Central memory CD8-positive, alpha-beta T cell (primary cell): Measurements from ENCODE around the gene MARCHF3.
"Not testable (repeated sequence)": the region's sequence is repeated elsewhere in the genome, so short reads cannot be mapped to it uniquely, and the experiment has no call there.

Experiments
- ATAC-seq: fragments of 150-1000 bp; cut with Tn5 transposase; replicated peaks from 2 replicates; pipeline ENCODE4 v1.10.0; 2022; ENCODE audit warnings: mild to moderate bottlenecking, moderate FRiP score, moderate number of reproducible peaks; ENCODE audit not compliant: poor library complexity, severe bottlenecking; ENCODE audit errors: extremely low read depth
- DNase-seq, 2 donors: peaks; one replicate each; pipeline ENCODE4 v3.0.0; 2021; ENCODE audit warnings: low spot score in 2 of 2
- H3K27ac Mint-ChIP-seq: one replicate; pipeline ENCODE4 v1.8.0; 2022; ENCODE audit warnings: low read depth, mild to moderate bottlenecking, moderate library complexity, mixed read lengths
- H3K27me3 Mint-ChIP-seq: one replicate; pipeline ENCODE4 v1.8.0; 2022; ENCODE audit warnings: mixed read lengths
- H3K36me3 Mint-ChIP-seq: one replicate; pipeline ENCODE4 v1.8.0; 2022; ENCODE audit warnings: mild to moderate bottlenecking, moderate library complexity, mixed read lengths; ENCODE audit not compliant: insufficient read depth
- H3K4me1 Mint-ChIP-seq: one replicate; pipeline ENCODE4 v1.8.0; 2022; ENCODE audit warnings: mixed read lengths
- H3K4me3 Mint-ChIP-seq: one replicate; pipeline ENCODE4 v1.8.0; 2022; ENCODE audit warnings: mild to moderate bottlenecking, moderate library complexity, mixed read lengths
- H3K9me3 Mint-ChIP-seq: one replicate; pipeline ENCODE4 v1.8.0; 2022; ENCODE audit warnings: mixed read lengths

MARCHF3 gene

DNA sequence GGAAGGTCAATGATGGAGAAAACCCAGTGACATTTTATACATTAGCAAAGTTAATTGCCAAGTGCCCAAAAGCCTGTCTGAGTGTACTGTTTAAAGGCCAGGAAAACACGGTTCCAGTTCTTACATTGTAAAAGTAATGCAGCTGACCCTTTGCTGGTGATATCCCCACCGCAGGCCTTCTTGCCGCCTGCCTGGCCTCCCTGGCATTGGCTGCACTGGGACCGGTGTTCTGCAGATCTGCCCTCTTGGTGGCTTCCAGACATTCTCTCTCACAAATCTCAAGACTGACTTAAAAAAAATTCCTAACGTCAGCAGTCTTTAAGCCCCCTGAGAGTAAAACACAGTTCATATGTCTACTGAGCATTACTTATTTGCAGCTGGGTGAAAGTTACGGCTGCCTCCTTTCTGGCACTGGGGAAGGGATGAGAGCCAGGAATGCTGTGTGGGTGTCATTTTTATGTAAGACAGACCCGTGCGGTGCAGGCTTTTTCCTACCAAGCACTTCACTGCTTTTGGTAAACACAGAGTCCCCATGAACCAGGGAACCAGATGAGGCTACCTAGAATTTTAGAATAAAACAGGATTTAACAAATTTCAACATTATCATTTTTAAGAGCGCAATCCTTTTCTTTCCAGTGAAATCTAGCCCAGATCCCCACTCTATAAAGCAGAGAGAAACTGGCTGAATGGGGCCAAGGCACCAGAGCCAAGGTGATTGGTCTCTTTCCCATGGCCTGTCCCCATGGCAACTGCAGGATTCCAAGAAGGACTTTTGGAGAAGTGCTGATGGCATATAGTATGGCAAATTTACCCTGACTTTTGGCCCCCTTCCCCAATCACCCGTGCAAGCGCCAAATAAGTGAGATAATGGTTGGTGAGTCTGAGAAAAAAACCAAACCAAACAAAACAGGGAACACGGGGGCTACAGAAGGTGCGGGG, 172.6 kb downstream of the MARCHF3 start:
- H3K4me1 Mint-ChIP-seq = peaks cover 20% of the 10 kb centered on the region
- no peak for ATAC-seq
- no peak for DNase-seq
- peaks cover 1% of the 10 kb centered on the region for H3K36me3 Mint-ChIP-seq
- H3K27ac Mint-ChIP-seq = no peak overlapping the region
- no peaks in the 10 kb centered on the region for H3K27me3 Mint-ChIP-seq
- H3K9me3 Mint-ChIP-seq = peaks cover 5% of the 10 kb centered on the region
- H3K4me3 Mint-ChIP-seq = no peak overlapping the region

DNA sequence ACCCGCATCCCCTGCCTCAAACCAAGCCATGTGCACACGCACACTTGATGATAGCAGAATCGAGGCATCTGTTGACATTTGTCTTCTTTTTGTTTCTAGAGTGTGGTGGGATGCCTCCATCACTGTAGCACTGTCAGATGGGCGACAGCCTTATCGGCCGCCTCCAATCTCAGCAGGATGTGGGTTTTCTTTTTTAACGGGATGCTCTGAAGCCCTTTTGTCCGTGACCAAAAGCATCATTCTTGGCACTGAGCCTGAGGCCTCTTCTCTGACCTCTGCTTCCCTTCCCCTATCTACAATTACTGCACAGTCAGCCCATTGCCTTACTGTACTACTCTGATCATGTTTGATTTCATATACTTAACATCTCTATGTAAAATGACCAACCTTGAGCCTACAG, 175.1 kb downstream of the MARCHF3 start:
- no peak for DNase-seq
- peak overlapping the region; percentile 43 for H3K4me3 Mint-ChIP-seq
- peaks cover 30% of the 10 kb centered on the region for H3K4me1 Mint-ChIP-seq

DNA sequence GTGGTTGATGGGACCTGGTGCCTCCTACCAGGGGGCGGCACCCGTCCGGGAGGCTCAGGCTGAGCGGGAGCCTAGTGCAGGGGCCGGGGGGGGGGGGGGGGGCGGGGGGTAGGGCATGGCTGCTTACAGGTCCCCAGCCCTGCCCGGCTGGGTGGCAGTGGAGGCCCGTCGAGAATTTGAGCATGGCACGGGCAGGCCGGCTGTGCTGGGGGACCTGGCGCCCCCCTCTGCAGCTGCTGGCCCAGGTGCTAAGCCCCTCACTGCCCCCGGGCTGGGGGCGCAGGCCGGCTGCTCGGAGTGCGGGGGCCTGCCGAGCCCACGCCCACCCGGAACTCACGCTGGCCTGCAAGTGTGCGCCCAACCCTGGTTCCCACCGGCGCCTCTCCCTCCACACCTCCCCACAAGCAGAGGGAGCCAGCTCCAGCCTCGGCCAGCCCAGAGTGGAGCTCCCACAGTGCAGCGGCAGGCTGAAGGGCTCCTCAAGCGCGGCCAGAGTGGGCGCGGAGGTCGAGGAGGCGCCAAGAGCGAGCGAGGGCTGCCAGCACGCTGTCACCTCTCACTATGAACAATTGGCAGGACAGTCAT, 175.7 kb downstream of the MARCHF3 start:
- Mint-ChIP-seq H3K4me3 (peak overlapping the region; percentile 43), H3K27ac (no peak overlapping the region), H3K9me3 (peaks cover 5% of the 10 kb centered on the region), H3K36me3 (peaks cover 1% of the 10 kb centered on the region), H3K4me1 (peaks cover 30% of the 10 kb centered on the region), H3K27me3 (no peaks in the 10 kb centered on the region)
- DNase-seq (no peak), ATAC-seq (no peak)

More for the DNA sequence above, 175.1 kb downstream of the MARCHF3 start:
- H3K9me3 Mint-ChIP-seq = peaks cover 5% of the 10 kb centered on the region
- ATAC-seq = no peak
- peaks cover 1% of the 10 kb centered on the region for H3K36me3 Mint-ChIP-seq
- H3K27ac Mint-ChIP-seq = no peak overlapping the region
- no peaks in the 10 kb centered on the region for H3K27me3 Mint-ChIP-seq

DNA sequence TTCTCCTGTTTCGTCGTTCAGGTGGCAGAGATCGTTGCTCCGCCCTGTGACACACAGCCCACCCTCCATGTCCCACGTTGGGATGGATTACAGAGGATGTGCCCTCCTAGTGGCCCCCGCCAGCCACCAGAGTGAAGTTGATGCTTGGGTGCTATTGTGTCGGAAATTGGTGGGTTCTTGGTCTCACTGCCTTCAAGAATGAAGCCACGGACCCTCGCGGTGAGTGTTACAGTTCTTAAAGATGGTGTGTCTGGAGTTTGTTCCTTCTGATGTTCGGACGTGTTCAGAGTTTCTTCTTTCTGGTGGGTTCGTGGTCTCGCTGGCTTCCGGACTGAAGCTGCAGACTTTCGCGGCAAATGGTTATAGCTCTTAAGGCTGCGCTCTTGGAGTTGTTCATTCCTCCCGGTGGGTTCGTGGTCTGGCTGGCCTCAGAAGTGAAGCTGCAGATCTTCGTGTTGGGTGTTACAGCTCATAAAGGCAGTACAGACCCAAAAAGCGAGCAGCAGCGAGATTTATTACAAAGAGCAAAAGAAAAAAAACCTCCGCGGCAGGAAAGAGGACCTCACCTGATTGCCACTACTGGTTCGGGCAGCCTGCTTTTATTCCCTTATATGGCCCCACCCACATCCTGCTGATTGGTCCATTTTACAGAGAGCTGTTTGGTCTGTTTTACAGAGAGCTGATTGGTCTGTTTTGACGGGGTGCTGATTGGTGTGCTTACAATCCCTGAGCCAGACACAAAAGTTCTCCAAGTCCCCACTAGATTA, 176.6 kb downstream of the MARCHF3 start:
- peaks cover 30% of the 10 kb centered on the region for H3K4me1 Mint-ChIP-seq
- peak overlapping the region; percentile 84 for H3K27ac Mint-ChIP-seq
- H3K27me3 Mint-ChIP-seq, H3K36me3 Mint-ChIP-seq, DNase-seq, H3K9me3 Mint-ChIP-seq: not testable (repeated sequence)
- peak; percentile 52 for ATAC-seq
- H3K4me3 Mint-ChIP-seq = peak overlapping the region; percentile 82

DNA sequence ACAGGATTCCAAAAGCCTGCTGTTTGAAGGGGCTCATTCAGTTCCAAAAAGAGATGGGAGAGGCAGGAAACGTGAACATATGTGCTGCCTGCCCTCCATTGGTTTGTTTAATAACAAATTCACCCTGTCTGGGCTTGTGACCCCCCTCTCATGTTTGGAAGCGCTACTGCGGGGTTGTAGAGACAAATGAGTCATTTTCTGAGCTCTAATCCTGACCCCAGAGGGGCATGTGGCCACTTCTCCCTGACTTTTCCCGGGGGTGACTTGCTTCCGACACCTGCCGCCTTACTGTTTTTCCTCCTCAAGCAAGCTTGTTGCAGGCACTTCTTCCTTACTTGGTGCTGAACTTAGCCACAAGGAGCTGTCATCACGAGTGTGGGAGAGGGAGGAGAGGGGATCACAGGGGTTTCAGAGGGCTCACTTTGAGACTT, 177.5 kb downstream of the MARCHF3 start:
- peaks cover 5% of the 10 kb centered on the region for H3K9me3 Mint-ChIP-seq
- peak overlapping the region; percentile 84 for H3K27ac Mint-ChIP-seq
- peaks cover 1% of the 10 kb centered on the region for H3K36me3 Mint-ChIP-seq
- DNase-seq (no peak), ATAC-seq (no peak)
- H3K4me3 Mint-ChIP-seq = peak overlapping the region; percentile 82
- no peaks in the 10 kb centered on the region for H3K27me3 Mint-ChIP-seq
- H3K4me1 Mint-ChIP-seq = peaks cover 30% of the 10 kb centered on the region

DNA sequence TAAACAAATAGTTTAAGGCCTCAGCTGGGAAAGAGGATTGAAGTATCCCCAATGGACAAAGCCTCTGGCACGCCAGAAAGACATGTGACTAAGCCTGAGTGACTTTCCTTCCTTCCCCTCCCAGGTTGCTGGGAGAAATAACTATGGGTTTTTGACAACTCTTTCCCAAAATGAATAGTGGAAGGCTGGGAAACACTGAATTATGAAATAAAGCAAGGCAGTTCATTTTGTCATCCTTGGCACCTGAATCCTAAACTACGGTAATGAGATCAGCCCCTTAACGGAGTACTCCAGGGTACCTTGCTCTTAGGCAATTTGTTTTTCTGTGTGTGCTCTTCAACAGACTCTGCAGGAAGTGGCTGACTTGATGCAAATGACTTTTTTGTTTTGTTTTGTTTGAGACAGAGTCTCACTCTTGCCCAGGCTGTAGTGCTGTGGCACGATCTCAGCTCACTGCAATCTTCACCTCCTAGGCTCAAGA, 178.2 kb downstream of the MARCHF3 start:
- DNase-seq = no peak

DNA sequence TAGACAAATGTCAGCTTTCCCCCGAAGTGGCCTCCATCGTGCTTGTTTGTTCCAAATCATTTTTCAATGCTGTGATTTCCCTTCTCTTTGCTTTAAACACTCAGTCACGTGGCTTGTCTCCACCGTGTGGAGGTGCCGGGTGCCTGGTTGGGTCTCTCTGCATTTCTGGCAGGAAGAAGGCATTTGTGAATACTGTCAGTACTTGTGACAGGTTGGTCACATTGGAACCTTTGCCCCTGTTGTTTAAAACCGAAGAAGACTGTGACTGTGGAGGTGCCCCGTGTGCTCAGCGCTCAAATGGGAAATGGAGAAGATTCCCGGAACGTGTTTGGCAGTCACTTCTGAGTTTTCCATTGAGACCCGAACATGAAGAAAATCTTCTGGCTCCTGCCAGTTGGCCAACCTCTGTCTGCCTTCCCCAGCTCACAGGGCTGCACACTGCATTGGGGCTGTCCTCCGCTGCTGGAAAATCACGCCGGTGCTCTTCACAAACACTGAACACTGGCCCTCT, 178.8 kb downstream of the MARCHF3 start:
- Mint-ChIP-seq H3K9me3 (peaks cover 5% of the 10 kb centered on the region), H3K4me1 (peaks cover 30% of the 10 kb centered on the region), H3K27ac (peak overlapping the region; percentile 84), H3K4me3 (no peak overlapping the region), H3K27me3 (no peaks in the 10 kb centered on the region), H3K36me3 (peaks cover 1% of the 10 kb centered on the region)
- DNase-seq (no peak), ATAC-seq (no peak)

More for the DNA sequence above, 178.2 kb downstream of the MARCHF3 start:
- peak overlapping the region; percentile 82 for H3K4me3 Mint-ChIP-seq
- peaks cover 30% of the 10 kb centered on the region for H3K4me1 Mint-ChIP-seq
- no peaks in the 10 kb centered on the region for H3K27me3 Mint-ChIP-seq
- H3K36me3 Mint-ChIP-seq = peaks cover 1% of the 10 kb centered on the region
- peak; percentile 71 for ATAC-seq
- H3K9me3 Mint-ChIP-seq = peaks cover 5% of the 10 kb centered on the region
- peak overlapping the region; percentile 84 for H3K27ac Mint-ChIP-seq

DNA sequence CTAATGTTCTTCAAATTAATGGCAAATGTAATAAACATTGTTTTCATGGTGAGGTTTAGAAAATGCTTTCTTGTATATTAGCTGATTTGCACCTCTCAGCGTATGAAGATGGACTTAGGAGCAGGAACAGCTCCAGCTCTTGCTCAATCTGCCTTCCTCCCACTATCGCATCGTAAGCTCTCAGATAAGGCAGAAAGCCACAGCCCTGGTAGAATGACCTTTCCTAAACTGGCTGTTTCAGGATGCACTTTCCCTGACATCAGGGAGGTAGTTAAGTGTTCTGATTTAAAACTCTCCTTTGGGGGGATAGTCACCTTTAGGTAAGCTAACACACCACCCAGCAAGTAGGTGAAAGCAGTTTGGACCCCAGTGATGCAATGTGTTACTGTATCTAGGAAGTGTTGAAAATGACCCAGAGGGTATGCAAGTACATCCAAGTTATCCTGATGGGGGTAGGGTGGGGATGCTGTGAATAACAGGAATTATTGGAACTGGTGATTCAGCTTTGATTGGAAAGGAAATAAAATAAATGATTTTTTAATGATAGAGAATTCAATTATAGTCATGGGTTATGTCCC, 181.2 kb downstream of the MARCHF3 start:
- DNase-seq = no peak
- Mint-ChIP-seq H3K36me3 (peaks cover 1% of the 10 kb centered on the region), H3K27ac (no peak overlapping the region), H3K27me3 (no peaks in the 10 kb centered on the region), H3K9me3 (no peaks in the 10 kb centered on the region), H3K4me1 (peaks cover 27% of the 10 kb centered on the region), H3K4me3 (no peak overlapping the region)
- ATAC-seq = no peak

DNA sequence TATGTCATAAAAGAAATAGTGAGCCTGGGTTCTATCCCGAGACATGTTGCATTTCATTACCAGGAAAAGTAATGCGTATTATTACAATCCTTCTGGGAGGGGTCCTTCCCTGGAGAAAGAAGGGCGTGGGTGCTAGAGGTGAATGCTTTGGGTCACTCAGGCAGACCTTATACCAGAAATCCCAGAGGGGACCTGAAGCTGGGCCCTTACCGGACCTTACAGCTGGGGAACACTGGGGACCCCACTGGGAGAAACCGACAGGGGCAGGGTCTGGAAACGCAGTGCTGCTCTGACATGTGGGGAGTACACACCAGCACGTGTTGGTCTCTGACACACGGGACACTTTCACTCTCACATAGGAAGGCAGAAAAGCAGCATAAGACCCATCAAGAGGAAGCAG, 182.1 kb downstream of the MARCHF3 start:
- no peaks in the 10 kb centered on the region for H3K9me3 Mint-ChIP-seq
- H3K4me3 Mint-ChIP-seq = no peak overlapping the region
- no peaks in the 10 kb centered on the region for H3K27me3 Mint-ChIP-seq
- ATAC-seq = no peak
- peaks cover 30% of the 10 kb centered on the region for H3K4me1 Mint-ChIP-seq
- H3K36me3 Mint-ChIP-seq = no peaks in the 10 kb centered on the region
- no peak for DNase-seq
- no peak overlapping the region for H3K27ac Mint-ChIP-seq

DNA sequence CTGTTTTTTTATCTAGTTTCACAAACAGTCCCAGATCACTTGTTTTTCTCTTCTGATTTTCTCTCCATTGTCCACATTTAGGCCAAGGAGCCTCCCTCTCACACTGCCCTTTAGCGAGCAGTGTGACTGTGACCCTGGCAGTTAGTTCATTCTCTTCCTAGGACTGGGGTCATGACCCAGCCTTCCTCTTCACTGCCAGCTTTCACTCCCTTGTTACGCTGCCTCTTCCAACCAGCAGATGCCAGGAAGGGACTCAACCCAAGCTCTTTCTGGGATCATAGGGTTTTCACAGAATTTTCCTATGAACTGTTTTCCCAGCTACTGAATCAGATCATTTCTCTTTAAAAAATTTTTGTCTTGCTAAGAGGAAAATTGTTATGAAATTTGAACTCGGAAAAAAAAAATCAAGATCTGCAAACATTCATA, 182.5 kb downstream of the MARCHF3 start:
- no peaks in the 10 kb centered on the region for H3K27me3 Mint-ChIP-seq
- no peaks in the 10 kb centered on the region for H3K9me3 Mint-ChIP-seq
- no peaks in the 10 kb centered on the region for H3K36me3 Mint-ChIP-seq
- ATAC-seq (no peak), DNase-seq (no peak)
- peaks cover 27% of the 10 kb centered on the region for H3K4me1 Mint-ChIP-seq
- no peak overlapping the region for H3K4me3 Mint-ChIP-seq
- H3K27ac Mint-ChIP-seq = no peak overlapping the region

DNA sequence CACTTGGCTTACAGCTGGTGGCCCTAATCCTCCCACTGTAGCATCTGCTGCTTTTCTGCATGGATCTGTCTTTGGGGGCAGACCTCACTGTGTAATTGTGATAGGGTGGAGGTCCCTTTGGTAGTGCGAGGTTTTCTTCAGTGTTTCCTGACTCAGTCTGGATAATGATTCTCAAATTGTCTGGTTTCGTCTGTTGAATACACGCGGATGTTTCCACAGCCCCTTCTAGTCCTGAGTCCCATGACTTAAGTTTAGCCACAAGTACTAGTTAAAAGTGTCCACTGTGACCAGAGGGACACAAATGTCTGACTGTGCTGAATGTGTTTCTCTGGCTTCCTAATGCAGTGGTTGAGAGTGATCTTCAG, 182.9 kb downstream of the MARCHF3 start:
- H3K4me1 Mint-ChIP-seq = peaks cover 25% of the 10 kb centered on the region
- H3K27ac Mint-ChIP-seq = no peak overlapping the region

More for the DNA sequence above, 182.9 kb downstream of the MARCHF3 start:
- no peak overlapping the region for H3K4me3 Mint-ChIP-seq
- H3K9me3 Mint-ChIP-seq = no peaks in the 10 kb centered on the region
- no peaks in the 10 kb centered on the region for H3K27me3 Mint-ChIP-seq
- DNase-seq = no peak
- no peaks in the 10 kb centered on the region for H3K36me3 Mint-ChIP-seq
- no peak for ATAC-seq
